ENCODE results near the gene OPN1MW3.
"Not testable (repeated sequence)": the region's sequence is repeated elsewhere in the genome, so short reads cannot be mapped to it uniquely, and the experiment has no call there.

The OPN1MW3 gene

GRCh38 chrX:154257282-154257681 is at the start of gene OPN1MW3:
OPN1MW3 (plus strand) TSS chrX:154257582; CDS start chrX:154257620, 38 bp downstream.
- DNase-seq (ENCODE audit: low read depth in 4 of 4, low spot score in 1 of 4) = not testable (repeated sequence)

GRCh38 chrX:154209670-154210418 is 47.5 kb upstream of the OPN1MW3 start:
- not testable (repeated sequence) for DNase-seq (ENCODE audit: low read depth in 4 of 4, low spot score in 1 of 4)

DNA sequence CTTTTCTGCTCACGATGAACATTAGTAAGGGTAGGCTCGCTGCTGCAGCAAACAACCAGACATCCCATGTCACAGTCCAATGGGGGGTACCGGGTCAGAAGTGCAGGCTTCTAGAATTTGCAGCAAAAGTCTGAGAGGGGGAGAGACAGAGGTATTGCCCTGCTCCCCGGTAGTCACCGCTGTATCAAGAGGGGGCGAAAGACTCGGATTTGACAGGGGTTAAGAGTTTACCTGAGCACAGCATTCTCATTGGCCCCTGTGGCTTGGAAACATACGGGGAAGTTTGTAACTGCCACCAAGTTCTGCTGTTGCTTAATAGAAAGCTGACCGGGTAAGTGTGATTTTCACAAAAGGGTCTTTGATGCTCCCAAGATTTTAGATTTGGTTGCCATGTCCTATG is 46.3 kb upstream of the OPN1MW3 start:
- not testable (repeated sequence) for DNase-seq (ENCODE audit: low read depth in 4 of 4, low spot score in 1 of 4)

- not testable (repeated sequence) for DNase-seq (ENCODE audit: low read depth in 4 of 4, low spot score in 1 of 4)
These were observed 45.9 kb upstream of the OPN1MW3 start for GRCh38 chrX:154211499-154211898.

DNA sequence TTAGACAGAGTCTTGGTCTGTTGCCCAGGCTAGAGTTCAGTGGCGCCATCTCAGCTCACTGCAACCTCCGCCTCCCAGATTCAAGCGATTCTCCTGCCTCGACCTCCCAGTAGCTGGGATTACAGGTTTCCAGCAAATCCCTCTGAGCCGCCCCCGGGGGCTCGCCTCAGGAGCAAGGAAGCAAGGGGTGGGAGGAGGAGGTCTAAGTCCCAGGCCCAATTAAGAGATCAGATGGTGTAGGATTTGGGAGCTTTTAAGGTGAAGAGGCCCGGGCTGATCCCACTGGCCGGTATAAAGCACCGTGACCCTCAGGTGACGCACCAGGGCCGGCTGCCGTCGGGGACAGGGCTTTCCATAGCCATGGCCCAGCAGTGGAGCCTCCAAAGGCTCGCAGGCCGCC is 37.9 kb upstream of the OPN1MW3 start, which contains the start of gene OPN1MW2:
Gene OPN1MW2, plus strand, starts transcription at position 301 of the 400 bp plus-strand sequence. Its CDS starts 60 bp downstream, at position 361.
- not testable (repeated sequence) for DNase-seq (ENCODE audit: low read depth in 4 of 4, low spot score in 1 of 4)

DNA sequence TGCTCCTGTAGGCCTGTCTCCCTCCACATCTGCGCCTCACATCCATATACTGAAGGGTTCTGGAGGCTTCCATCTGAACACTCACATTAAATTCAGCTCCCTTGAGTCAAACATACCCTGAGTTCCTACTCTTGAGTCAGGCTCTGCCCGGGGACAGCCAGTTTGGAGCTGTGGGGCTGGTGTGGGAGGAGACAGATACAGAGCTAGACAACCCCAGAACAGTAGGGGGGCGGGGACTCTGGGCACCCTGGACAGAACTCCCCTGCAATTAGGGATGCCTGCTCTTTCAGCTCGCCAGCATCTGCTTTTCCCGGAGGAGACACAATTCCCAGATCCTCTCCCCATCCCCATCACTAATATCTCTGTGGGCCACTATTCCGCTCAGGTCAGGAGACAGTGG is 32.1 kb upstream of the OPN1MW3 start:
- DNase-seq (ENCODE audit: low read depth in 4 of 4, low spot score in 1 of 4) = not testable (repeated sequence)

DNA sequence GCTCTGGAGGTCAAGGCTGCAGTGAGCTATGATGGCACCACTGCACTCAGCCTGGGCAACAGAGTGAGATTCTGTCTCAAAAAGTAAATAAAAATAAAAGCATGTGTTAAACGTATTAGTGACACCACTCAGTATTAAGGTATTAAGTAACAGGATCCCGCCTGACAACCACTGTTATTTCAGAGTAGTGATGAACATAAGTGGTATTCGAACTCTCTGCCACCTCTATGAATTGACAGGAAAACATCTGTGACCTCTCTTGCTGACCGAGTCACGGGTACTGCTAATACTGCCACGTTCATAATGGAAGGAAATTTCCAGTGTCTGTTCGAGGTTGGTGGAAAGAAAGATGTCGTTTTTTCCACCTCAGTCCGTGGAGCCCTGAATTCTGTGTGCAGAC is 30.7 kb upstream of the OPN1MW3 start:
- DNase-seq (ENCODE audit: low read depth in 4 of 4, low spot score in 1 of 4) = not testable (repeated sequence)

DNA sequence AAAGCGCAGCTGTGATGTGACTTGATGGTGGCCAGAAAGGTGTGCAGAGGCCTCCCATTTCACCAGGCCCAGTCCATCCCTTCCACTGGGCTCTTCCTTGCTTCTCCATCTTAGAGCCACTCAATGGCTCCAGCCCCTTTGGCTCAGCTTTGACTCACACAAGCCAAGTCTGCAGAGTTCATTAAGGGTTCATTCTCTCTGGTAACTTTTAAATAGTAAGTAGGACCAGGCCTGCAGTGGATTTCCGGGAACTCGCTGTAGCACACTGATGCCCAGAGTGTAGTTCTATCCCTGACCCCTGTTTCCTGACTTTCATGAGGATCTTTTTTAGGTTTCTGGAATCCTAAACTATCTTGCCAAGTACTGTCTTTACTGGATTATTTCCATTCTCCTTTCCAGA is 25.9 kb upstream of the OPN1MW3 start:
- not testable (repeated sequence) for DNase-seq (ENCODE audit: low read depth in 4 of 4, low spot score in 1 of 4)

DNA sequence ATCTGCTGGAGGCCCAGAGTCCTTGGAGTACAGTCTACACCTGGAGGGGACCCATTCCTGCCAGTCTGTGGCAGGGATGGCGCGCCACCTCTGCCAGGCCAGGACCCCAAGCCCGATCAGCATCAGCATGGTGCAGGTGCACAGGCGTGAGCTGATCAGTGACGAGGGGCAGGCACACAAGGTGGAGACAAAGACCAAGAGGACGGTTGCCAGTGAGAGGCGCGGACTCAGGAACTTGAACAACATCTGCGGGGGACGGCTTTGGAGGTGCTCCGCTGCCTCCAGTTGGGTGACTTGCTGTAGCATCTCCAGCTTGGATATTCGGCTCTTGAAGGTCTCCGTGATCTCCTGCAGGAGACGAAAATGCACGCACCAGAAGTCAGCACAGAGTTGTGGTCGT is 23.8 kb upstream of the OPN1MW3 start:
- DNase-seq (ENCODE audit: low read depth in 4 of 4, low spot score in 1 of 4) = not testable (repeated sequence)

DNA sequence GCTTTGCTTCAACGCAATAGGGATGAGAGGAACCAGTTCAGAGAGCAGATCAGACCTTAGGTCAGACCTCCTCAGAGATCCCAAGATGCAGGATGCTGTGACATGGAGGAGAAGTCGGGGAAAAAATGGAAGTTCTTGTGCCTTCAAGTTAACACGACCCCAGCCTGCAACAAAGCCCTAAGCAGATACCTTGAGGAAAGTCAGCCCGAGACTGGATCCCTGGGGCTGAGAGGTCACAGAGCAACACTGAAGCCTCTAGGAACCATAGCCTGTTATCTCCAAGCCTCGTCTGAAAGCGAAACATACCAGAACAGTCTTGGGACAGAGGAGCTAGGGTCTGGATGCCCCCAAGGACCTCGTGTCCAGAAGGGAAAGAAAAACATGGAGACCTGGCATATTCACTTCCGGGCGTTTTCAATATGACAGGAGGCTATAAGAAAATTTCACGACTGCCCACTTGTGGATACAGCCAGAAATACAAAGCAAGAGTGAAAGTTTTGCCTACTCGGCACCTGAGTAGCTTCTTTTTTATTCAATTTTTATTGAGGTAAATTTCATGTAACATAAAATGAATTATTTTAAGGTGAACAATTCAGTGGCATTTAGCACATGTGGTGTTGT is 18.3 kb upstream of the OPN1MW3 start:
- DNase-seq (ENCODE audit: low read depth in 4 of 4, low spot score in 1 of 4) = not testable (repeated sequence)

GRCh38 chrX:154239982-154240503 is 17.3 kb upstream of the OPN1MW3 start:
- not testable (repeated sequence) for DNase-seq (ENCODE audit: low read depth in 4 of 4, low spot score in 1 of 4)

GRCh38 chrX:154247377-154248045 is 9.9 kb upstream of the OPN1MW3 start:
- not testable (repeated sequence) for DNase-seq (ENCODE audit: low read depth in 4 of 4, low spot score in 1 of 4)

GRCh38 chrX:154248076-154248475 is 9.3 kb upstream of the OPN1MW3 start:
- not testable (repeated sequence) for DNase-seq (ENCODE audit: low read depth in 4 of 4, low spot score in 1 of 4)

- DNase-seq (ENCODE audit: low read depth in 4 of 4, low spot score in 1 of 4) = not testable (repeated sequence)
These were observed 1.3 kb downstream of the OPN1MW3 start for GRCh38 chrX:154258711-154259110.

DNA sequence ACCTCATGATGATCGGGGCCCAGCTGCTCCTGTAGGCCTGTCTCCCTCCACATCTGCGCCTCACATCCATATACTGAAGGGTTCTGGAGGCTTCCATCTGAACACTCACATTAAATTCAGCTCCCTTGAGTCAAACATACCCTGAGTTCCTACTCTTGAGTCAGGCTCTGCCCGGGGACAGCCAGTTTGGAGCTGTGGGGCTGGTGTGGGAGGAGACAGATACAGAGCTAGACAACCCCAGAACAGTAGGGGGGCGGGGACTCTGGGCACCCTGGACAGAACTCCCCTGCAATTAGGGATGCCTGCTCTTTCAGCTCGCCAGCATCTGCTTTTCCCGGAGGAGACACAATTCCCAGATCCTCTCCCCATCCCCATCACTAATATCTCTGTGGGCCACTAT is 5.7 kb downstream of the OPN1MW3 start:
- DNase-seq (ENCODE audit: low read depth in 4 of 4, low spot score in 1 of 4) = not testable (repeated sequence)

DNA sequence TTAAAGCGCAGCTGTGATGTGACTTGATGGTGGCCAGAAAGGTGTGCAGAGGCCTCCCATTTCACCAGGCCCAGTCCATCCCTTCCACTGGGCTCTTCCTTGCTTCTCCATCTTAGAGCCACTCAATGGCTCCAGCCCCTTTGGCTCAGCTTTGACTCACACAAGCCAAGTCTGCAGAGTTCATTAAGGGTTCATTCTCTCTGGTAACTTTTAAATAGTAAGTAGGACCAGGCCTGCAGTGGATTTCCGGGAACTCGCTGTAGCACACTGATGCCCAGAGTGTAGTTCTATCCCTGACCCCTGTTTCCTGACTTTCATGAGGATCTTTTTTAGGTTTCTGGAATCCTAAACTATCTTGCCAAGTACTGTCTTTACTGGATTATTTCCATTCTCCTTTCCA is 11.9 kb downstream of the OPN1MW3 start:
- not testable (repeated sequence) for DNase-seq (ENCODE audit: low read depth in 4 of 4, low spot score in 1 of 4)

DNA sequence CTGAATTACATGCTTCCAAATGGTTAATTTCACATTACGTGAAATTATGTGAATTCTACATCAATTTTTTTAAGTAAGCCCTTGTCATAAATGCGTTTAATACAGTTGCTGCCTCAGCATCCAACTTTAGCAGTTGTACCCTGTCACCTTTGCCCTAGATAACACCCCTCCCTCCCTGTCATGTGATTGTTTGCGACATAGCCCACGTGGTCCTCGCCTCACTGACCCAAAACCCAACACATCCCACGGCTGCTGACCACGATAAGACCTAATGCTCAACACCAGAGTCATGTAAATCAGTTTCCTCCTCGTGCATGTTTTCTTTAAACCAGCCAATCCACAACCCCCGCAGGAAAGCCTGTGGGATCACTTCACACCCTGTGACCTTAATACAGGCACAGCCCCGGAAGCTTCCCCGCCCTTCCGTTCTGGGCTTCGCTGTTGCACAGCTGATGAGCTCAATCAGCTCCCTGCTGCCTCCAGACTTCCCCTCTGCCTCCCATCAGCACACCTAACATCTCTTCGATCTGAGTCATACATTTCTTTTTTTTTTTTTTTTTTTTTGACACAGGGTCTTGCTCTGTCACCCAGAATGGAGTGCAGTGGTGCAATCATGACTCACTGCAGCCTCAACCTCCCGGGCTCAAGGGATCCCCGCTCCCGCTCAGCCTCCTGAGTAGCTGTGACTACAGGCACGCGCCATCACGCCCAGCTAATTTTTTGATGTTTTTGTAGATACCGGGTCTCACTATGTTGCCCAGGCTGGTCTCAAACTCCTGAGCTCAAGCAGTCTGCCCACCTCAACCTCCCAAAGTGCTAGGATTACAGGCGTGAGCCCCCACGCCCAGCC is 27.3 kb downstream of the OPN1MW3 start:
- DNase-seq (ENCODE audit: low read depth in 4 of 4, low spot score in 1 of 4) = not testable (repeated sequence)

DNA sequence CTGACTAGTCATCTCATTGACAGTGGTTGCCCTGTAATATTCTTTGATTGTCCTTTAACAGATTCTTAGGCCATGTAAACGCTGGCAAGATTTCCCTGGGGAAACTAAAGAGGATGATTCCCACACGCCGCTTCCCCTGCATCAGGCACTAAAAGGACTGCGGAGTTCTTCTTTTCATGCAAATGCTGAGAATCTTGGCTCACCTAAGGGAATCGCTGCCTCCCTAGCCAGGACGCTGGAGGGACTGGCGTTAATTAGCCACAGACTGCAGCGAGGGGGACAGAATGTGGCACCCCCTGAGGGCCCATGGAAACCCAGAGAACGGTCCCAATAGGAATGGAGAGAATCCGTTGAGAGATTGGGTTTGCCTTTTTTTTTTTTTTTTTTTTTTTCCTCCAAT is 29.0 kb downstream of the OPN1MW3 start:
- DNase-seq (ENCODE audit: low read depth in 4 of 4, low spot score in 1 of 4) = not testable (repeated sequence)

GRCh38 chrX:154294791-154295574 is 37.6 kb downstream of the OPN1MW3 start, which contains the start of gene TEX28:
TEX28 (minus strand) TSS chrX:154295124; CDS start chrX:154292117, 3,007 bp downstream.
- DNase-seq (ENCODE audit: low read depth in 4 of 4, low spot score in 1 of 4) = no peak

All from stimulated activated CD4-positive, alpha-beta T cell treated with anti-CD3 and anti-CD28 coated beads, Interleukin-1b, Interleukin-23, amount 100 ng/mL, for 24 hours (primary cell).